Skin of body (tissue), 2 donors: ENCODE data around the gene SERPINE1. TPM values are rescaled to one million over a fixed set of nuclear protein-coding genes. Genes with fewer than 3 reads are reported as not detected.
A peak's percentile ranks its signal among the peaks of the same experiment; 100 is the strongest.

Experiments
- DNase-seq: peaks from one replicate; lab custom pipeline; 2025; lab: John Stamatoyannopoulos, UW
- total RNA-seq: library from RNA; depleted of rRNA; stranded (reverse); fragments of >200 nt; gene quantifications from one replicate; pipeline ENCODE4 v1.2.3, GENCODE V29; 2014

Gene SERPINE1
- total RNA-seq, 1 donor from 2014 or later, result 18.1 TPM

- no peak for DNase-seq
Observed at GRCh38 chr7:101154693-101155102, 27.8 kb downstream of the SERPINE1 start.

DNA sequence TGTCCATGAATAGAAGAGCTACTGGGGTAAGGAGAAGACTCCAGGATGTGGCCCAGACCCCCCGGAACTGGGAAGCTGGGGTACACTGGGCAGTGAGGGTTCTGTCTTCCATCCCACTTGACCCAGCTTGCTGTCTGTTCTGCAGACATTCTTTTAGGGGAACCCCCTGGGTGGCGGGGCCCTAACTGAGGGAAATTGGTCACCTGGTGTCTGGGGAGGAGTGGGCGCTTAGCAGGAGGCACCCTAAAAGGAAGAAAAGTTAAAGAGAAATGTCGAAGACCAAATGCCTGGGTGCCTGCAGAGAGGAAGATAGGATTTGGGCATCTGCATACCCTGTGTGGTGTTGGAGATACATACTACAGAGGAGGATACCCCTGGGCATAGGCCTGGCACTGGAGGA, 28.4 kb downstream of the SERPINE1 start:
- no peak for DNase-seq

- DNase-seq, result no peak
Observed at GRCh38 chr7:101156277-101156676, 29.4 kb downstream of the SERPINE1 start.

DNA sequence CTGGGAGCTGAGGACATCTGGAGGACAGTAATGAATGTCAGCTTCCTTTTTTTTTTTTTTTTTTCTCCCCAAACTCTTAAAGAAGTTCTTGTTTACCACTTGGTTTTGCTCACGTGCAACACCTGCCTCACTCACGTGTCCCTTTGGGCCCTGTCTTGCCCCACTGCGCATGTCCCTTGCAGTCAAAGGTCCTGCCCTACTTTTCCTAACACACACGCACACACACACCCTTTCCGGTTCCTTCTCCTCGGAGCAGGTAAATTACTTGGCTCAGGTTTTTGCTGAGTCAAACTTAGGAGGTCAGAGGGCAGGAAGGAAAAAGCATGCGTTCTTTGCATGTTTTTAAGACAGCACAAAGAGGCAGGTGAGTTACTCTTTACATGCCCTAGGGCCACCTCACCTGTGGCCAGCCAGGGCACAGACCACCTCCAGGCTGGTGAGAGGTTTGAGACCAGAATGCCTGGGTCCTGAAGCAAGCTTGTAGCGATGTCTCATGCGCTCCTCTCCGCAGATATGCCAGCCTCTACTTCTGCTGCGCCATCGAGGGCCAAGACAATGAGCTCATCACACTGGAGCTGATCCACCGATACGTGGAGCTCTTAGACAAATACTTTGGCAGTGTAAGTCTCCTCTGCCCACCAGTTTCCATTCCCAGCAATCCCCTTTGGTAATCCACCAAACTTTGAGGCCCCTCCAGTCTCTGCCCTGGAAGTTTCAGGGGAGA, 30.1 kb downstream of the SERPINE1 start:
- DNase-seq, result no peak

GRCh38 chr7:101159696-101160674, 33.1 kb downstream of the SERPINE1 start:
- no peak for DNase-seq

DNA sequence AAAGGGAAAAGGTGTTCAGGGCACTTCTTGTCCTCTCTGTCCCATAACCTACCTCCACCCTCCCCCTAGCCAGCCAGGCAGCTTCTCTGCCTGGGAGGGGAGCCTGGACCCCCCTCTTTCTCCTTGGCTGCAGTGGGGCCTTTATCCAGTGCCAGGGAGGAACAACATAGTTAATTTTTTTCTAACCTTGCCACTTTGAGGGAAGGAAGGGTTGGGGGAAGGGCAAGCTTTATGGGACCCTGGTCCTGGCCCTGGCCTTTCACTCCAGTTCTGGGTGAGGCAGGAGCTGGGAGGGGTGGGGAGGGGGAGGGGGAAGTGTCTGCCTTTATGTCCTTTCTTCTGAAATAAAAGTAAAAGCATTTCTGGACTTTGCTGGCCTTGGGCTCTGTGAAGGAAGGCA, 34.0 kb downstream of the SERPINE1 start:
- no peak for DNase-seq

- DNase-seq, result no peak
Observed at GRCh38 chr7:101161692-101162471, 35.0 kb downstream of the SERPINE1 start.

DNA sequence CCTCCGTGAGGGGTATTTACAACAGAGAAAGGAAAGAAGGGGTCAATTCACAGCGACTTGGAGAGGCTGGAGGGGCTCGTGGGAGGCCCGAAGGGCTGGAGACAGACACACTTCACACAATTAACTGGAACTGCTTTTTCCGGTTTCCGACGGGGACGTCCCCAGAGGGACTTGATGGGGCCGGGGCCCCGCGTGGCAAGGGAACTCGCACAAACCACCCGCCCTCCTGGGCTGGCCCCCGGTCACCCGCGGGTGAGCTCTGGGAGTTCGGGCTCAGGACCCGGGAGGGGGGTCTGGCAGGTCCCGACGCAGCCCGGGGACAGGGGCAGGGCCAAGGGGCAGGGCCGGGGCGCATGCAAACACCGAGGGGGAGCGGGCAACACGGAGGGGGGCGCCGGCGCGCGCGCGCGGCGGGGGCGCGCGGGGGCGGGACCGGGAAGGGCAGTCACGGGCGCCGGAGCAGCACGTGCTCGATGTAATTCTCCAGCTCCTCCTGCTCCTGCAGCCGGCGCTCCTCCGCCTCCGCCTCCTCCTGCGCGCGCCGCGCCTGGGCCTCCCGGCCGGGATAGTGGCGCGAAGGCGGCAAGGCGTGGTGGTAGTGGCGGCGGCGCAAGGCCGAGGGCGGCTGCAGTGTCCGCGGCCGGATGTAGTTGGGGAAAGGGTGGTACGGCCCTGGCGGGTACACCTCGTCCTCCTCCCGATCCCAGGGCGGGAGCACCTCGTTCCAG, 35.8 kb downstream of the SERPINE1 start:
- DNase-seq, result no peak

- no peak for DNase-seq
Observed at GRCh38 chr7:101163279-101164070, 36.6 kb downstream of the SERPINE1 start.

DNA sequence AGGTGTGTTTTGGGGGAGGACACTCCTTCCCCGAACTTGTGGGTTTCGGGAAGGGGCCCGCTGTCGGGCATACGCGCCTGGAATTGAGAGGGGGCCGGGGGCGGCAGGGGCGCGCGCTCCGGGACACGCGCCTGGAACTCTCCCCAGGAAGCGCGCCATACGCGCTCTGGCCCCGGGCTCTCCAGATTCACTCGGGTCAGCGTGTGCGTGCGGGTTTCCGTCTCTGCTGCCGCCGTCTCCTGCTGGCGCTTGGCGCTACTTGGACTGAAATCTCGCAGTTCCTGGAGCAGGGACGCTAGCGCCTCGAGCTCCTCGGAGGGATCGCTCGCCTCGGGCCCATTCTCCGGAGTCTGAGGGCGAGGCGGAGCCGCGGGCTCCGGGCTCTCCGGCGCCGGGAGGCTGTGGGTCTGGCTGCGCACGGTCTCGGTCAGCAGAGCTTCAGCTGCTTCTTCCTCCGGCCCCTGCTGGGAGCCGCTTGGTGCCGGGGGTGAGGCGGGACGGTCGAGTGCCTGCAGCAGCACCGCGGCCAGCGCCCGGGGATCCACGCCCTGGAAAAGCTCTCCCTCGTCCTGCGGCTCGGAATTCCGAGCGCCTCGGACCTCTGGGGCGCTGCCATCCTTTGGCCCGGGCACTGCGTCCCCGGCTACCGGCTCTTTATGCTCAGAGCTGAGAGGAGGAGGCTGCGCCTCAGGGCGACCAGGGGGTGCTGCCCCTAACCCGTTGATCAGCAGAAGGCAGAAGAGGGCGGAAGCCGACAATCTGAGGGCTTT, 37.4 kb downstream of the SERPINE1 start:
- DNase-seq, result no peak

DNA sequence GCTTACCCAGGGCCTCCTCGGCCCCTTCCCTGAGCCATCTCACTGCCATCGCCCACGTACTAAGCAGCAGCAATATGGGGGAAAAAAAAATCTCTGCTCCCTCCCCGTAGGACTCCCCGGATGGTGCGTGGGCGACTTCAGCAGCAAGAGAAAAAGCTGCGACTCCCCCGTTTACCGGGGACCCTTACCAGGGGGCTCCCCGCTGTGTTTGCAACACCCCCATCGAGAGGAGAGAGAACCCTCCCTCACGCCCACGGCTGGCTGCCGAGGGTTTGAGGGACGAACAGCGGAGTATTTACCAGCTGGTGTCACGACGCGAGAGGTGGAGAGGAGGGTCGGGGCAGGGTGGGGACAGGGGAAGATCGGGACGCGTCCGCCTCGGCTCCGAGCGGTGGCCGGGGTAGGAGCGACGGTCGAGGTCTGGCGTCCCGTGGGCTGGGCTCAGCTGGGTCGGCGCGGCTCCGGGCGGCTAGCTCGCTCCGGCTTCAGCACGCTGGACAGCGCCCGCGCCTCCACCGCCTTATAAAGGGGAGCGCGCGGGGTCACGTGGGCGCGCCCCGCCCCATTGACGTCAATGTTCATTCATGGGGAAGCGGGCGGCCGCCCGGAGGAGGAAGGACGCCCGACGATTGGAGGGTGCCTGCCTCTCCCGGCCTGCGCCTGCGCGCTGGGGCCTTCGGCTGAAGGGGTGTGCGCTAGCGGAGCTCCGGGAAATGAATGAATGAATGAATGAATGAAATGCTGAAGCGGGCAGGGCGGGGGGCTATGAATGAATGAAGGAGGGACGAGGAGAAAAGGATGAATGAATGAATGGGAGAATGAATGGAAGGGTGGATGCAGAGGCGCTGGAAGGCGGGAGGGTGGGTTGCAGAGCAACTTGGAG, 38.4 kb downstream of the SERPINE1 start, which contains the start of gene VGF:
VGF (minus strand) TSS at position 495 of the 883 bp plus-strand sequence. CDS start 726 bp downstream, outside the sequence.
- DNase-seq, result peak; percentile 71

DNA sequence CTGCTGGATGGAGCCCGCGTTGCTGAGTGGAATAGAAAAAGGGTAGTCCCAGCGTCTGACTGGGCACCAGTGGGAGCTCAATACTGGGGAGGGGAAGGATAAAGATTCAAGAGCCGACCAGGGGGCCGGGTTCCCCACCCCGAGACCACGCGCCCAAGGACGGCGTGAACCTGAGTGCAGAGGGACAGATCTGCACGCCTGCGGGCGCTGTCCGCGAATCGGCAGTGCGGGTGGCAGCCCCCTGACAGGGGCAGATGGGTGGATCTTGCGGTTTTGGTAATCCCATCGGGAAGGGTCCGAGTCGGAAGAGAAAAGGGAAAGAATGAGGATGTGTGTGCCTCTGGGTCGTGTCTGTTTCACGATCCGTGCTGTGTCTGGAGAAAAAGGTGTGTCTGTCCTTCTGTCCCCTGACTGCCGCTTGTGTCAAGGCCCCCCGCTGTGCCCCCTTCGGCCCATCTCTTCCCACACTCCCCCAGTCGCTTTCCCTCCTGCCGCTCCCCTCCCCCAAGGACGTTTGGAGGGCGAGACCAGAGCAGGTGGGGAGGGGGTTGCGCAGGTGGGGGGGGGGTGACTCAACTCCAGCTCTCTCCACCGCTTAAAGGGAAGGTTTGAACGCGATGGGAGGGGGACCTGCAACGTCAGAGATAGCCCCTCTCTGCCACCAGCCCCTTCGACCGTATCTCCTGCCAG, 39.2 kb downstream of the SERPINE1 start:
- no peak for DNase-seq

- DNase-seq, result no peak
Observed at GRCh38 chr7:101166648-101166908, 39.7 kb downstream of the SERPINE1 start.

GRCh38 chr7:101166909-101167644, 40.2 kb downstream of the SERPINE1 start:
- DNase-seq, result no peak

DNA sequence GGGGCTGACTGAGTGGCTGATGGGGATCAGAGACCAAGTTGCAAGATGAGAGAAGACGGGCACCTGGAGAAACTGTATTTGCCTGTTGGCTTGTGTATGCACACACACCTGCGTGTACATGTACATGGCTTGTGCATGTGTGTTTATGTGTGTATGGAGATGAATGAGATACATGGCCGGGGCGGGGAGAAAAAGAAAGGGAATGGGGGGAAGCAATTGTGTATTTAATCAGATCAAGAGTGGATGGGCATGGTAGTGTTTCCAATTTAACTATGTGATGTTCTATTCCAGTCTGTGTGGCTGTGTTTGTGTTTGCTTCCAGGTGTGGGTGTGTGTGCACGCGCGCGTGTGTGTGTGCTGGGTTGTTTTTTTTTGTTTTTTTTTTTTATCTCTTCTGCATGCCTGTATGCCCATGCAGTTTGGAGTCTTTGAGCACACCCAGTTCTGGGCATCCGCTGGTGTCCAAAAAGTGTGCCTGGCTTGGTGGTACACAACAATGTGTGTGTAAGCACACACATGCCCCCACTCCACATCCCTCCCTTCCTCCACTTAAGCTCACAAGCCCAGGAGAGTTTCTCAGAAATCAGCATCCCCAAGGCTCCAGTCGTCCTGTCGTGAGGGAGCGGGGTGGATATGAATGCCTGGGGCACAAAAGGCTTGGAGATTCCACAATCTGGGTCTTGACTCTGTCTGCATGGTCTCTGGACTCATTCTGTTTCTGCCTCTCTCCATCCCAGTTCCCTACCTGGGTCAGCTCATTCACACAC, 40.9 kb downstream of the SERPINE1 start:
- no peak for DNase-seq

DNA sequence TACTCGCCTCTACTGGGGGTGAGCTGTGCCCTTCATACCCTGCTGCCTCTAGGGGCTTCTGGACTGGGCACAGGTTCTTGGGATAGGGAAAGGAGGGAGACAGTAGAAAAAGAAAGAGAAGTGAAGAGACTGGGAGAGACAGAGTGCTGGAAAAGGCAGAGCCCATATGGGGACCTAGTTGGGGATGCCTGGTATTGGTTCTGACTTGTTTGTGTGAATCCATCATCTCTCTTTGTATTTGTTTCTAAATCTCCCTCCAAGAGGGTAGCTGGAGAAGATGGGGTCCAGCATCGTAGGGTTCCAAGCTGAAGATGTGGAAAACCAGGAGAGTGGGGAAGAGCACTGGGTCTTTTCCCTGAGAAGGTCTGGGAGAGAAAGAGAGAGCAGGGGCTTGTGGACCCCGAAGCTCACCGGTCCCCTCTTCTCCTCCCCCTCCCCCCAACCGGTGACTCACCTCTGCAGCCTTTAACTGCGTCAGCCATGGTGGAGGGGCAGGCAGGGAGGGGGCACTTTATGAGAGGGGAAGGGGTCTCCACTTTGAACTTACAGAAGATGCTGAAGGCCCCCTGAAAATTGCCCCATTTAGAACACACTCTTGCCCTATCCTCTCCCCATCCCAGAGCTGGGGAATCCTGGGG, 41.6 kb downstream of the SERPINE1 start:
- DNase-seq, result no peak
